ENCODE results near the gene OTOG.

Gene OTOG

GRCh38 chr11:17581036-17581731 lies 34.1 kb downstream of the OTOG start:
- no peak for DNase-seq (ENCODE audit: low read depth, low spot score)
- no peaks in the 10 kb centered on the region for H3K27me3 ChIP-seq (ENCODE audit: control insufficient read depth, insufficient read depth, low read length)
- H3K4me1 ChIP-seq (ENCODE audit: control insufficient read depth, insufficient read depth, low read length), result 0 out of 2 replicates have a peak, but pooled peaks cover 1% of the 10 kb centered on the region
- no peaks in the 10 kb centered on the region for H3K9me3 ChIP-seq (ENCODE audit: control insufficient read depth, insufficient read depth, low read length)
- H3K4me3 ChIP-seq (ENCODE audit: low read length), result no peak overlapping the region
- no peak overlapping the region for H3K27ac ChIP-seq (ENCODE audit: low read length)
- no peaks in the 10 kb centered on the region for H3K36me3 ChIP-seq (ENCODE audit: control insufficient read depth, insufficient read depth, low read length)
- WGBS (ENCODE audit: insufficient coverage, insufficient read length), result no CpG with 5 or more reads among the region's 6 CpGs

GRCh38 chr11:17581732-17582053 lies 34.6 kb downstream of the OTOG start:
- 0 out of 2 replicates have a peak, but pooled peaks cover 1% of the 10 kb centered on the region for H3K4me1 ChIP-seq (ENCODE audit: control insufficient read depth, insufficient read depth, low read length)
- H3K9me3 ChIP-seq (ENCODE audit: control insufficient read depth, insufficient read depth, low read length), result no peaks in the 10 kb centered on the region
- DNase-seq (ENCODE audit: low read depth, low spot score), result no peak
- no peak overlapping the region for H3K4me3 ChIP-seq (ENCODE audit: low read length)
- H3K27me3 ChIP-seq (ENCODE audit: control insufficient read depth, insufficient read depth, low read length), result no peaks in the 10 kb centered on the region
- no peak overlapping the region for H3K27ac ChIP-seq (ENCODE audit: low read length)
- no CpG with 5 or more reads among the region's 4 CpGs for WGBS (ENCODE audit: insufficient coverage, insufficient read length)
- H3K36me3 ChIP-seq (ENCODE audit: control insufficient read depth, insufficient read depth, low read length), result no peaks in the 10 kb centered on the region

GRCh38 chr11:17585911-17586695 lies 39.0 kb downstream of the OTOG start:
- H3K27ac ChIP-seq (ENCODE audit: low read length), result no peak overlapping the region
- WGBS (ENCODE audit: insufficient coverage, insufficient read length), result no CpG with 5 or more reads among the region's 6 CpGs
- no peaks in the 10 kb centered on the region for H3K4me1 ChIP-seq (ENCODE audit: control insufficient read depth, insufficient read depth, low read length)
- H3K4me3 ChIP-seq (ENCODE audit: low read length), result no peak overlapping the region
- no peaks in the 10 kb centered on the region for H3K27me3 ChIP-seq (ENCODE audit: control insufficient read depth, insufficient read depth, low read length)
- DNase-seq (ENCODE audit: low read depth, low spot score), result no peak
- no peaks in the 10 kb centered on the region for H3K36me3 ChIP-seq (ENCODE audit: control insufficient read depth, insufficient read depth, low read length)
- H3K9me3 ChIP-seq (ENCODE audit: control insufficient read depth, insufficient read depth, low read length), result no peaks in the 10 kb centered on the region

- Histone ChIP-seq H3K27ac (ENCODE audit: low read length) (no peak overlapping the region), H3K36me3 (ENCODE audit: control insufficient read depth, insufficient read depth, low read length) (no peaks in the 10 kb centered on the region), H3K27me3 (ENCODE audit: control insufficient read depth, insufficient read depth, low read length) (no peaks in the 10 kb centered on the region), H3K4me3 (ENCODE audit: low read length) (no peak overlapping the region), H3K4me1 (ENCODE audit: control insufficient read depth, insufficient read depth, low read length) (no peaks in the 10 kb centered on the region), H3K9me3 (ENCODE audit: control insufficient read depth, insufficient read depth, low read length) (no peaks in the 10 kb centered on the region)
- DNase-seq (ENCODE audit: low read depth, low spot score), result no peak
- WGBS (ENCODE audit: insufficient coverage, insufficient read length), result no CpG with 5 or more reads among the region's 8 CpGs
Measured at GRCh38 chr11:17588166-17588565, 41.1 kb downstream of the OTOG start.

GRCh38 chr11:17588721-17589120 lies 41.7 kb downstream of the OTOG start:
- Histone ChIP-seq H3K4me1 (ENCODE audit: control insufficient read depth, insufficient read depth, low read length) (no peaks in the 10 kb centered on the region), H3K36me3 (ENCODE audit: control insufficient read depth, insufficient read depth, low read length) (no peaks in the 10 kb centered on the region), H3K9me3 (ENCODE audit: control insufficient read depth, insufficient read depth, low read length) (no peaks in the 10 kb centered on the region), H3K27me3 (ENCODE audit: control insufficient read depth, insufficient read depth, low read length) (no peaks in the 10 kb centered on the region), H3K4me3 (ENCODE audit: low read length) (no peak overlapping the region), H3K27ac (ENCODE audit: low read length) (no peak overlapping the region)
- DNase-seq (ENCODE audit: low read depth, low spot score), result no peak
- no CpG with 5 or more reads among the region's 4 CpGs for WGBS (ENCODE audit: insufficient coverage, insufficient read length)

GRCh38 chr11:17590463-17590862 lies 43.4 kb downstream of the OTOG start:
- WGBS (ENCODE audit: insufficient coverage, insufficient read length), result no CpG with 5 or more reads among the region's 7 CpGs
- H3K4me3 ChIP-seq (ENCODE audit: low read length), result no peak overlapping the region
- H3K36me3 ChIP-seq (ENCODE audit: control insufficient read depth, insufficient read depth, low read length), result no peaks in the 10 kb centered on the region
- DNase-seq (ENCODE audit: low read depth, low spot score), result no peak
- H3K27ac ChIP-seq (ENCODE audit: low read length), result no peak overlapping the region
- no peaks in the 10 kb centered on the region for H3K9me3 ChIP-seq (ENCODE audit: control insufficient read depth, insufficient read depth, low read length)
- no peaks in the 10 kb centered on the region for H3K4me1 ChIP-seq (ENCODE audit: control insufficient read depth, insufficient read depth, low read length)
- no peaks in the 10 kb centered on the region for H3K27me3 ChIP-seq (ENCODE audit: control insufficient read depth, insufficient read depth, low read length)

GRCh38 chr11:17591293-17591692 lies 44.2 kb downstream of the OTOG start:
- DNase-seq (ENCODE audit: low read depth, low spot score), result no peak
- no peak overlapping the region for H3K27ac ChIP-seq (ENCODE audit: low read length)
- no peaks in the 10 kb centered on the region for H3K9me3 ChIP-seq (ENCODE audit: control insufficient read depth, insufficient read depth, low read length)
- H3K4me1 ChIP-seq (ENCODE audit: control insufficient read depth, insufficient read depth, low read length), result no peaks in the 10 kb centered on the region
- no CpG with 5 or more reads among the region's 11 CpGs for WGBS (ENCODE audit: insufficient coverage, insufficient read length)
- H3K27me3 ChIP-seq (ENCODE audit: control insufficient read depth, insufficient read depth, low read length), result no peaks in the 10 kb centered on the region
- no peak overlapping the region for H3K4me3 ChIP-seq (ENCODE audit: low read length)
- no peaks in the 10 kb centered on the region for H3K36me3 ChIP-seq (ENCODE audit: control insufficient read depth, insufficient read depth, low read length)

- no peak for DNase-seq (ENCODE audit: low read depth, low spot score)
- WGBS (ENCODE audit: insufficient coverage, insufficient read length), result no CpG with 5 or more reads among the region's 9 CpGs
Measured at GRCh38 chr11:17593466-17594245, 46.6 kb downstream of the OTOG start.

GRCh38 chr11:17594686-17595192 lies 47.7 kb downstream of the OTOG start:
- H3K27me3 ChIP-seq (ENCODE audit: control insufficient read depth, insufficient read depth, low read length), result no peaks in the 10 kb centered on the region
- no peak overlapping the region for H3K4me3 ChIP-seq (ENCODE audit: low read length)
- no CpG with 5 or more reads among the region's 5 CpGs for WGBS (ENCODE audit: insufficient coverage, insufficient read length)
- no peak for DNase-seq (ENCODE audit: low read depth, low spot score)
- no peaks in the 10 kb centered on the region for H3K4me1 ChIP-seq (ENCODE audit: control insufficient read depth, insufficient read depth, low read length)
- no peak overlapping the region for H3K27ac ChIP-seq (ENCODE audit: low read length)
- no peaks in the 10 kb centered on the region for H3K36me3 ChIP-seq (ENCODE audit: control insufficient read depth, insufficient read depth, low read length)
- no peaks in the 10 kb centered on the region for H3K9me3 ChIP-seq (ENCODE audit: control insufficient read depth, insufficient read depth, low read length)

More at GRCh38 chr11:17593466-17594245, 46.6 kb downstream of the OTOG start:
- no peak overlapping the region for H3K27ac ChIP-seq (ENCODE audit: low read length)
- H3K27me3 ChIP-seq (ENCODE audit: control insufficient read depth, insufficient read depth, low read length), result no peaks in the 10 kb centered on the region
- no peaks in the 10 kb centered on the region for H3K4me1 ChIP-seq (ENCODE audit: control insufficient read depth, insufficient read depth, low read length)
- no peaks in the 10 kb centered on the region for H3K9me3 ChIP-seq (ENCODE audit: control insufficient read depth, insufficient read depth, low read length)
- H3K4me3 ChIP-seq (ENCODE audit: low read length), result no peak overlapping the region
- no peaks in the 10 kb centered on the region for H3K36me3 ChIP-seq (ENCODE audit: control insufficient read depth, insufficient read depth, low read length)

- no peak overlapping the region for H3K27ac ChIP-seq (ENCODE audit: low read length)
- H3K27me3 ChIP-seq (ENCODE audit: control insufficient read depth, insufficient read depth, low read length), result no peaks in the 10 kb centered on the region
- no peaks in the 10 kb centered on the region for H3K36me3 ChIP-seq (ENCODE audit: control insufficient read depth, insufficient read depth, low read length)
- DNase-seq (ENCODE audit: low read depth, low spot score), result no peak
- no peak overlapping the region for H3K4me3 ChIP-seq (ENCODE audit: low read length)
- H3K4me1 ChIP-seq (ENCODE audit: control insufficient read depth, insufficient read depth, low read length), result no peaks in the 10 kb centered on the region
- H3K9me3 ChIP-seq (ENCODE audit: control insufficient read depth, insufficient read depth, low read length), result no peaks in the 10 kb centered on the region
- WGBS (ENCODE audit: insufficient coverage, insufficient read length), result no CpG with 5 or more reads among the region's 7 CpGs
Measured at GRCh38 chr11:17595526-17596309, 48.7 kb downstream of the OTOG start.

All from iPS DF 6.9 (cell line).